Measurements from ENCODE around the gene FAM43A. TPM values are rescaled to one million over a fixed set of nuclear protein-coding genes. Genes with fewer than 3 reads are reported as not detected.

FAM43A gene
- total and polyA plus RNA-seq, 3 experiments from 2014 or later, result 14.5 to 19.6 (median 14.9) TPM

GRCh38 chr3:194686816-194687637, 1.3 kb downstream of the FAM43A start:
- Histone ChIP-seq H3K36me3 (ENCODE audit: insufficient read depth, low read length) (no peaks in the 10 kb centered on the region), H3K9me3 (ENCODE audit: low read length) (no peaks in the 10 kb centered on the region), H3K4me1 (ENCODE audit: insufficient read depth, low read length) (peaks cover 37% of the 10 kb centered on the region), H3K27me3 (ENCODE audit: insufficient read depth, low read length, poor library complexity, severe bottlenecking) (no peaks in the 10 kb centered on the region), H3K27ac (ENCODE audit: low read depth, low read length) (peak overlapping the region; percentile 54), H3K4me3 (ENCODE audit: low read length) (peak overlapping the region; percentile 78)
- Mint-ChIP-seq H3K36me3 (peaks cover 0 to 5% (median 0%) of the 10 kb centered on the region in 3 donors), H3K27me3 (peaks cover 2 to 10% of the 10 kb centered on the region in 2 donors), H3K4me1 (peaks cover 50 to 58% (median 56%) of the 10 kb centered on the region in 3 donors), H3K4me3 (peak overlapping the region; percentile 86 to 100 (median 96)), H3K9me3 (no peaks in the 10 kb centered on the region), H3K27ac (peak overlapping the region; percentile 24 to 94 (median 88))
- CTCF ChIA-PET, result interaction anchor here (0.7 to 4.1 kb wide), 29 partner anchors 10 to 1163 kb away, joined by 3 to 85 read pairs (median 4); partner anchors contain the start of genes LSG1, TMEM44 and XXYLT1
- POLR2A ChIA-PET, result interaction anchor here (0.6 to 8.0 kb wide), 8 partner anchors 13 to 856 kb away, joined by 3 to 115 read pairs (median 5); partner anchors contain the start of genes LSG1, PPP1R2 and XXYLT1
- peak in 4 of 5 donors; percentile 10 to 55 (median 27) for DNase-seq

- CTCF ChIA-PET, result interaction anchor here (0.6 to 4.1 kb wide), 28 partner anchors 9 to 1162 kb away, joined by 3 to 85 read pairs (median 4); partner anchors contain the start of genes LSG1, TMEM44 and XXYLT1
- H3K4me1 Mint-ChIP-seq, result peaks cover 48 to 53% (median 51%) of the 10 kb centered on the region in 3 donors
Observed at GRCh38 chr3:194687638-194688199, 2.0 kb downstream of the FAM43A start.

GRCh38 chr3:194688200-194688740, 2.6 kb downstream of the FAM43A start:
- Histone ChIP-seq H3K27ac (ENCODE audit: low read depth, low read length) (peak overlapping the region; percentile 54), H3K36me3 (ENCODE audit: insufficient read depth, low read length) (no peaks in the 10 kb centered on the region), H3K4me3 (ENCODE audit: low read length) (peak overlapping the region; percentile 78), H3K9me3 (ENCODE audit: low read length) (no peaks in the 10 kb centered on the region), H3K4me1 (ENCODE audit: insufficient read depth, low read length) (peaks cover 31% of the 10 kb centered on the region), H3K27me3 (ENCODE audit: insufficient read depth, low read length, poor library complexity, severe bottlenecking) (no peaks in the 10 kb centered on the region)
- Mint-ChIP-seq H3K4me1 (peaks cover 48 to 51% (median 49%) of the 10 kb centered on the region in 3 donors), H3K27ac (peak overlapping the region; percentile 52 to 95 (median 88)), H3K4me3 (peak overlapping the region; percentile 59 to 100 (median 86)), H3K36me3 (peaks cover 0 to 5% (median 0%) of the 10 kb centered on the region in 3 donors), H3K9me3 (no peaks in the 10 kb centered on the region), H3K27me3 (peaks cover 2 to 10% of the 10 kb centered on the region in 2 donors)
- ChIA-PET POLR2A (interaction anchor here (0.7 to 8.0 kb wide), 4 partner anchors 15 to 371 kb away, joined by 5 to 115 read pairs (median 10); partner anchors contain the start of gene LSG1), CTCF (interaction anchor here (0.6 to 4.1 kb wide), 21 partner anchors 9 to 1162 kb away, joined by 3 to 85 read pairs (median 5); partner anchors contain the start of genes LSG1, TMEM44 and XXYLT1)
- peak in 4 of 5 donors; percentile 4 to 58 (median 44) for DNase-seq

More at GRCh38 chr3:194687638-194688199, 2.0 kb downstream of the FAM43A start:
- peaks cover 36% of the 10 kb centered on the region for H3K4me1 ChIP-seq (ENCODE audit: insufficient read depth, low read length)
- Mint-ChIP-seq H3K27me3 (peaks cover 2 to 10% of the 10 kb centered on the region in 2 donors), H3K4me3 (peak overlapping the region; percentile 86 to 100 (median 96)), H3K27ac (peak overlapping the region; percentile 63 to 94 (median 90)), H3K9me3 (no peaks in the 10 kb centered on the region), H3K36me3 (peaks cover 0 to 5% (median 0%) of the 10 kb centered on the region in 3 donors)
- no peaks in the 10 kb centered on the region for H3K9me3 ChIP-seq (ENCODE audit: low read length)
- H3K36me3 ChIP-seq (ENCODE audit: insufficient read depth, low read length), result no peaks in the 10 kb centered on the region
- H3K4me3 ChIP-seq (ENCODE audit: low read length), result peak overlapping the region; percentile 78
- peak; percentile 29 to 87 (median 72) for DNase-seq
- POLR2A ChIA-PET, result interaction anchor here (0.6 to 8.0 kb wide), 6 partner anchors 14 to 855 kb away, joined by 3 to 115 read pairs (median 6); partner anchors contain the start of genes LSG1 and PPP1R2
- no peaks in the 10 kb centered on the region for H3K27me3 ChIP-seq (ENCODE audit: insufficient read depth, low read length, poor library complexity, severe bottlenecking)
- H3K27ac ChIP-seq (ENCODE audit: low read depth, low read length), result peak overlapping the region; percentile 54

- peaks cover 31% of the 10 kb centered on the region for H3K4me1 ChIP-seq (ENCODE audit: insufficient read depth, low read length)
- no peak overlapping the region for H3K27ac ChIP-seq (ENCODE audit: low read depth, low read length)
Observed at GRCh38 chr3:194688946-194689345, 3.3 kb downstream of the FAM43A start.

DNA sequence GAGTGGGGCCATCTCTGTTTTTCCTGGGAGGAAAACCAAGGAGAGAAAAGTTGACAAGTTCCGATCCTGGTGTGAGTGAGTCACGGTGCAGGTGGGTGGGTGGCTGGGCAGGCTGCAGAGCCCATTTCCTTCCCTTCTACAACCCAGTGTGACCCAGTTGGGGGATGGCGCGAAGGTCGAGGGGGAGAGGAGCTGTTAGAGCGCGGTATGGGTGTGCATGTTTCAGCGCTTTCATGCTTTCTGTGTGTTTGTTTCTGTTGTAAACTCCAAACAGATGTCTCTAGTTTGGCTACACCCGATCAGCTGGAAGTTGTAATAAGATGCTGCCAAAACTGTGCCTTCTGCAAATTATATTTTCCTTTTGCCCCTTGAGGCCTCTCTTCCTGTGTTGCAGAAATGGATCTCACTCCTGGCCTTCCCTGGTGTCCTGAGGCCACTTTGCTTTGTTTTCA, 3.8 kb downstream of the FAM43A start:
- Histone ChIP-seq H3K4me3 (ENCODE audit: low read length) (no peak overlapping the region), H3K4me1 (ENCODE audit: insufficient read depth, low read length) (peaks cover 29% of the 10 kb centered on the region), H3K9me3 (ENCODE audit: low read length) (no peaks in the 10 kb centered on the region), H3K27me3 (ENCODE audit: insufficient read depth, low read length, poor library complexity, severe bottlenecking) (no peaks in the 10 kb centered on the region), H3K27ac (ENCODE audit: low read depth, low read length) (no peak overlapping the region), H3K36me3 (ENCODE audit: insufficient read depth, low read length) (no peaks in the 10 kb centered on the region)
- peak overlapping the region in 7 of 8 donors; percentile 74 to 95 (median 88) for H3K27ac Mint-ChIP-seq
- ChIA-PET CTCF (no interaction called here), POLR2A (interaction anchor here (1.1 to 8.0 kb wide), 2 partner anchors 16 to 80 kb away, joined by 4 to 115 read pairs; partner anchors contain the start of gene LSG1)
- peak in 2 of 5 donors; percentile 21 to 27 for DNase-seq
- H3K36me3 Mint-ChIP-seq, result peaks cover 0 to 5% (median 0%) of the 10 kb centered on the region in 3 donors
- peaks cover 2 to 10% of the 10 kb centered on the region in 2 donors for H3K27me3 Mint-ChIP-seq
- H3K9me3 Mint-ChIP-seq, result no peaks in the 10 kb centered on the region
- peak overlapping the region in 6 of 7 donors; percentile 59 to 100 (median 88) for H3K4me3 Mint-ChIP-seq
- peaks cover 39 to 46% (median 45%) of the 10 kb centered on the region in 3 donors for H3K4me1 Mint-ChIP-seq

More at GRCh38 chr3:194688946-194689345, 3.3 kb downstream of the FAM43A start:
- no peak overlapping the region for H3K4me3 ChIP-seq (ENCODE audit: low read length)
- Mint-ChIP-seq H3K36me3 (peaks cover 0 to 5% (median 0%) of the 10 kb centered on the region in 3 donors), H3K9me3 (no peaks in the 10 kb centered on the region), H3K4me3 (peak overlapping the region; percentile 59 to 100 (median 86)), H3K27ac (peak overlapping the region; percentile 10 to 95 (median 88)), H3K4me1 (peaks cover 45 to 51% (median 49%) of the 10 kb centered on the region in 3 donors), H3K27me3 (peaks cover 2 to 10% of the 10 kb centered on the region in 2 donors)
- H3K27me3 ChIP-seq (ENCODE audit: insufficient read depth, low read length, poor library complexity, severe bottlenecking), result no peaks in the 10 kb centered on the region
- H3K36me3 ChIP-seq (ENCODE audit: insufficient read depth, low read length), result no peaks in the 10 kb centered on the region
- ChIA-PET POLR2A (interaction anchor here (1.9 to 8.0 kb wide), 2 partner anchors 15 to 26 kb away, joined by 5 to 115 read pairs; partner anchors contain the start of gene LSG1), CTCF (interaction anchor here (1.5 to 4.1 kb wide), 2 partner anchors 15 to 282 kb away, joined by 4 to 85 read pairs; partner anchors contain the start of gene LSG1)
- no peak for DNase-seq
- H3K9me3 ChIP-seq (ENCODE audit: low read length), result no peaks in the 10 kb centered on the region

DNA sequence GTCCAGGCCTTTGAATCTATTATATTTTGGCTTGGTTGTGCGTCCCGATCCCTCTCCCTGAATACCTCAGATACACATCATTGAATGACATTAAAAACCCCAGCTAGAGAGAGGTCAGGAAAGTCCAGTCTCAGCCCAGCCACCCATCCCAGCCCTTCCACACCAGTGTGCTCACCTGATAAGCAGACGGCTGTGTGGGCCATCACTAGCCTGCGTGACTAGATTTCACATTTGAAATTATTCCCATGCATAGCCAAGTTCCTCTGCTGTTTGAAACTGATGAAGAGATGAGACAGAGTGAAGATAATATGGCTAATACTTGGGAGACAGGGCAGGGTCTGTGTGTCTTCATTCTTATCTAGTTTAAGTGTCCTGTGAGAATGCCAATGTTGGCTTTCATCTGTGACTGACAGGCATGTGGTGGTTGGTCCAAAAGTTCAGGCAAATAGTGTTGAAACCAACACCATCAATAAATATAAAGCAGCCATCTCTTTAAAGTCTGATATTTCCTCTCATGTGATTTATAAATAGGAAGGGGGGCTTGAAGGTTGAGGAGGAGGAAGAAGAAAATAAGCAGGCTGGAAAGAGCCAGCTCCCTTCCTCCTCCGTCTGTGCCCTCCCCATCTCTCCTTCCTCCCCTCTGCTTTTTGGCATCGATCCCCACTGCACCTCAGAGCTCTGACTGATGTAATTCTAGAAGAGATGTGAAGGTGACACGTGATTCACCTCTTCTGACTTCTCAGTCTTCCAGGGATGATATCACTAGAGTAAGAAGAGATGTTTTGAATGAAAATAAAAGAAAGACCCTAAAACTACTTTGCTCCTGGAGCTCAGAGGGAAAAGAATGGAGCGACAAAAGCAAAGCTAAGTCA, 5.1 kb downstream of the FAM43A start:
- Histone ChIP-seq H3K27ac (ENCODE audit: low read depth, low read length) (no peak overlapping the region), H3K4me3 (ENCODE audit: low read length) (no peak overlapping the region), H3K4me1 (ENCODE audit: insufficient read depth, low read length) (peaks cover 18% of the 10 kb centered on the region), H3K36me3 (ENCODE audit: insufficient read depth, low read length) (no peaks in the 10 kb centered on the region), H3K27me3 (ENCODE audit: insufficient read depth, low read length, poor library complexity, severe bottlenecking) (no peaks in the 10 kb centered on the region), H3K9me3 (ENCODE audit: low read length) (no peaks in the 10 kb centered on the region)
- peaks cover 27 to 33% (median 33%) of the 10 kb centered on the region in 3 donors for H3K4me1 Mint-ChIP-seq
- peak overlapping the region in 4 of 7 donors; percentile 2 to 57 (median 3) for H3K4me3 Mint-ChIP-seq
- ChIA-PET POLR2A (interaction anchor here (1.1 kb wide), 1 partner anchor 78 kb away, joined by 4 read pairs; no protein-coding TSS in a partner anchor), CTCF (interaction anchor here (1.0 to 1.2 kb wide), 2 partner anchors 8 to 416 kb away, joined by 5 read pairs; no protein-coding TSS in a partner anchor)
- no peak for DNase-seq
- no peaks in the 10 kb centered on the region for H3K9me3 Mint-ChIP-seq
- peak overlapping the region in 5 of 8 donors; percentile 30 to 85 (median 50) for H3K27ac Mint-ChIP-seq
- H3K27me3 Mint-ChIP-seq, result peaks cover 0 to 13% of the 10 kb centered on the region in 2 donors
- H3K36me3 Mint-ChIP-seq, result peaks cover 0 to 3% (median 0%) of the 10 kb centered on the region in 3 donors
